Raji (cell line): ENCODE results near the gene CENPX.
A peak's percentile ranks its signal among the peaks of the same experiment; 100 is the strongest.

Source experiments
- POLR2A ChIP-seq: IDR thresholded peaks from 2 replicates; pipeline ENCODE4 v1.6.1; 2011; ENCODE audit warnings: low read depth, low read length, control low read depth; ENCODE audit not compliant: insufficient read depth

Gene CENPX

GRCh38 chr17:82058230-82058854, 35.7 kb upstream of the CENPX start:
- peak; percentile 9; the same call in 1 of the 2 replicates for TF ChIP-seq POLR2A

- no peak for TF ChIP-seq POLR2A
These were observed 34.3 kb upstream of the CENPX start for GRCh38 chr17:82056729-82057621.

GRCh38 chr17:82055965-82056728, 33.5 kb upstream of the CENPX start:
- no peak for TF ChIP-seq POLR2A

- TF ChIP-seq POLR2A = no peak
These were observed 32.6 kb upstream of the CENPX start for GRCh38 chr17:82055023-82055964.

- no peak for TF ChIP-seq POLR2A
These were observed 31.8 kb upstream of the CENPX start for GRCh38 chr17:82054351-82055022.

- no peak for TF ChIP-seq POLR2A
These were observed 31.0 kb upstream of the CENPX start for GRCh38 chr17:82053556-82054263.

- no peak for TF ChIP-seq POLR2A
These were observed 30.5 kb upstream of the CENPX start for GRCh38 chr17:82053130-82053529.

- TF ChIP-seq POLR2A = no peak
These were observed 30.0 kb upstream of the CENPX start for GRCh38 chr17:82052638-82053059.

- TF ChIP-seq POLR2A = peak; percentile 60
These were observed 29.3 kb upstream of the CENPX start, which contains the start of the genes GPS1 and RFNG for GRCh38 chr17:82051776-82052637. Gene GPS1 (plus strand): TSS chr17:82051898. CDS start chr17:82051932, 34 bp downstream. Gene RFNG (minus strand): TSS chr17:82051811. CDS start chr17:82051766, 45 bp downstream.

- no peak for TF ChIP-seq POLR2A
These were observed 28.3 kb upstream of the CENPX start for GRCh38 chr17:82050761-82051641.

GRCh38 chr17:82050152-82050760, 27.6 kb upstream of the CENPX start:
- no peak for TF ChIP-seq POLR2A

- TF ChIP-seq POLR2A = no peak
These were observed 26.9 kb upstream of the CENPX start for GRCh38 chr17:82049521-82049971.
